ENCODE measurements around the gene CCDC181.

CCDC181 gene

GRCh38 chr1:169466259-169467230 lies 39.3 kb upstream of the CCDC181 start:
- TF ChIP-seq, protein P1, sequence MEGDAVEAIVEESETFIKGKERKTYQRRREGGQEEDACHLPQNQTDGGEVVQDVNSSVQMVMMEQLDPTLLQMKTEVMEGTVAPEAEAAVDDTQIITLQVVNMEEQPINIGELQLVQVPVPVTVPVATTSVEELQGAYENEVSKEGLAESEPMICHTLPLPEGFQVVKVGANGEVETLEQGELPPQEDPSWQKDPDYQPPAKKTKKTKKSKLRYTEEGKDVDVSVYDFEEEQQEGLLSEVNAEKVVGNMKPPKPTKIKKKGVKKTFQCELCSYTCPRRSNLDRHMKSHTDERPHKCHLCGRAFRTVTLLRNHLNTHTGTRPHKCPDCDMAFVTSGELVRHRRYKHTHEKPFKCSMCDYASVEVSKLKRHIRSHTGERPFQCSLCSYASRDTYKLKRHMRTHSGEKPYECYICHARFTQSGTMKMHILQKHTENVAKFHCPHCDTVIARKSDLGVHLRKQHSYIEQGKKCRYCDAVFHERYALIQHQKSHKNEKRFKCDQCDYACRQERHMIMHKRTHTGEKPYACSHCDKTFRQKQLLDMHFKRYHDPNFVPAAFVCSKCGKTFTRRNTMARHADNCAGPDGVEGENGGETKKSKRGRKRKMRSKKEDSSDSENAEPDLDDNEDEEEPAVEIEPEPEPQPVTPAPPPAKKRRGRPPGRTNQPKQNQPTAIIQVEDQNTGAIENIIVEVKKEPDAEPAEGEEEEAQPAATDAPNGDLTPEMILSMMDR (conservative IDR thresholded peaks at IDR 0.05) = peak; percentile 69
- peak overlapping the region; percentile 58; the same call in 1 of the 2 replicates for H3K27ac ChIP-seq

GRCh38 chr1:169465281-169465680 lies 38.0 kb upstream of the CCDC181 start:
- TF ChIP-seq, protein P1 (conservative IDR thresholded peaks at IDR 0.05) = no peak

DNA sequence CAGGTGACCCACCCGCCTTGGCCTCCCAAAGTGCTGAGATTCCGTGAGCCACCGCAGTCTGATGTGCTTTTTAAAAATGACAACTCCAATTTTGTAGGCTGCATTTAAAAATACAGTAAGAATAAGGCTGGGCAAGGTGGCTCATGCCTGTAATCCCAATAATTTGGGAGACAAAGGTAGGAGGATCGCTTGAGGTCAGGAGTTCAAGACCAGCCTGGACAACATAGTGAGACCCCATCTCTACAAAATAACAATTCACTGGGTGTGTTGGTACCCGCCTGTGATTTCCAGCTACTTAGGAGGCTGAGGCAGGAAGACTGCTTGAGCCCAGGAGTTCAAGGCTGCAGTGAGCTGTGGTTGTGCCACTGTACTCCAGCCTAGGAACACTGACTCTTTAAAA lies 35.1 kb upstream of the CCDC181 start:
- no peak overlapping the region for H3K27ac ChIP-seq
- TF ChIP-seq, protein P1 (conservative IDR thresholded peaks at IDR 0.05) = no peak

More at GRCh38 chr1:169465281-169465680, 38.0 kb upstream of the CCDC181 start:
- H3K27ac ChIP-seq = no peak overlapping the region

GRCh38 chr1:169461390-169462000 lies 34.2 kb upstream of the CCDC181 start:
- no peak overlapping the region for H3K27ac ChIP-seq
- TF ChIP-seq, protein P1 (conservative IDR thresholded peaks at IDR 0.05) = no peak

DNA sequence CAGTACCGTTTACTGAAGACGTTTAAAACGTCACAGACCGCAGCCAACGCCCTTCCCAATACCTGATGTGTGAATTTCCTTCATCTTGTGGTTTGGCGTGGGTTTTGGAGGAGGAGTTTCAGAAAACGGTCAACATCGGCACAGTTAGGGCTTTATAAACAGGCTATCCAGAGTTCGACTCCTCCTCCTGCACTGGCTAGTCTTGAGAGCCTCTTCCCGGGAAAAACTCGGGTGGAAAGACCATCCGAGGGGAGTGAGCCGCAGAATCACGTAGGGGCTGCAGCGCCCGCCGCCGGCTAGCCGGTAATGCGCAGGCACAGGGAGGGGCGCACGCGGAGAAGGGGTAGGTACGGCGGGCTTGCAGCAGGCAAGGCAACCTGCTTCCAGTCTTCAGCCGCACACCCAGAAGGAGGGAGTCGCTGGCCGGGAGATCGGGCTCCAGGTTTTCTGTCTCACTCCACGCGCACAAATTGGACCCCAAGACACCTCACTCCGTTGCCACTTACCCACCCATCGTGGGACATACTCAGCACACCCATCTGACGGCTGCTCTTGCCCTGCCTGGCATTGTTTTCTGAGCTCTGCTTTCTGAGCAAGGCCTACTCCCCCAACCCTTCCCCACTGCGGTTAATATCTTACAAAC lies 33.0 kb upstream of the CCDC181 start:
- TF ChIP-seq, protein P1 (conservative IDR thresholded peaks at IDR 0.05) = no peak

GRCh38 chr1:169457443-169457842 lies 30.2 kb upstream of the CCDC181 start:
- TF ChIP-seq, protein P1 (conservative IDR thresholded peaks at IDR 0.05) = no peak
- H3K27ac ChIP-seq = no peak overlapping the region

More for the DNA sequence above, 33.0 kb upstream of the CCDC181 start:
- no peak overlapping the region for H3K27ac ChIP-seq

- TF ChIP-seq, protein P1 (conservative IDR thresholded peaks at IDR 0.05) = no peak
- H3K27ac ChIP-seq = no peak overlapping the region
Measured at GRCh38 chr1:169456029-169456428, 28.8 kb upstream of the CCDC181 start.
